ENCODE results near the gene GFOD1. TPM values are rescaled to one million over a fixed set of nuclear protein-coding genes. Genes with fewer than 3 reads are reported as not detected.

Gene GFOD1
- polyA plus RNA-seq, 1 of the 3 experiments (the other 2 are of a cell fraction), result 1.6 TPM

GRCh38 chr6:13435477-13436246 lies 51.7 kb downstream of the GFOD1 start:
- H3K4me3 ChIP-seq (ENCODE audit: low read depth in 2 of 2, low read length in 1 of 2), result no peak overlapping the region
- TF ChIP-seq, protein P1, sequence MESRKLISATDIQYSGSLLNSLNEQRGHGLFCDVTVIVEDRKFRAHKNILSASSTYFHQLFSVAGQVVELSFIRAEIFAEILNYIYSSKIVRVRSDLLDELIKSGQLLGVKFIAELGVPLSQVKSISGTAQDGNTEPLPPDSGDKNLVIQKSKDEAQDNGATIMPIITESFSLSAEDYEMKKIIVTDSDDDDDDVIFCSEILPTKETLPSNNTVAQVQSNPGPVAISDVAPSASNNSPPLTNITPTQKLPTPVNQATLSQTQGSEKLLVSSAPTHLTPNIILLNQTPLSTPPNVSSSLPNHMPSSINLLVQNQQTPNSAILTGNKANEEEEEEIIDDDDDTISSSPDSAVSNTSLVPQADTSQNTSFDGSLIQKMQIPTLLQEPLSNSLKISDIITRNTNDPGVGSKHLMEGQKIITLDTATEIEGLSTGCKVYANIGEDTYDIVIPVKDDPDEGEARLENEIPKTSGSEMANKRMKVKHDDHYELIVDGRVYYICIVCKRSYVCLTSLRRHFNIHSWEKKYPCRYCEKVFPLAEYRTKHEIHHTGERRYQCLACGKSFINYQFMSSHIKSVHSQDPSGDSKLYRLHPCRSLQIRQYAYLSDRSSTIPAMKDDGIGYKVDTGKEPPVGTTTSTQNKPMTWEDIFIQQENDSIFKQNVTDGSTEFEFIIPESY (IDR thresholded peaks at IDR 0.05; ENCODE audit: borderline replicate concordance, low read depth), result no peak
- TF ChIP-seq ELF1 (IDR thresholded peaks at IDR 0.05) (no peak), TEAD4 (IDR thresholded peaks at IDR 0.05; ENCODE audit: borderline replicate concordance, insufficient read depth) (no peak), POLR2AphosphoS5 (IDR thresholded peaks at IDR 0.05; ENCODE audit: low read depth, low read length) (no peak), FOSL2 (IDR thresholded peaks at IDR 0.05; ENCODE audit: borderline replicate concordance, low read depth) (no peak), GABPA (IDR thresholded peaks at IDR 0.05; ENCODE audit: low read depth) (no peak), MEF2A (IDR thresholded peaks at IDR 0.05; ENCODE audit: borderline replicate concordance, low read depth) (no peak), MXI1 (IDR thresholded peaks at IDR 0.05; ENCODE audit: low read depth, low read length) (no peak), JUND (IDR thresholded peaks at IDR 0.05) (no peak), NFIC (IDR thresholded peaks at IDR 0.05; ENCODE audit: borderline replicate concordance) (no peak), PBX3 (IDR thresholded peaks at IDR 0.05) (no peak), FOXM1 (IDR thresholded peaks at IDR 0.05; ENCODE audit: low read depth) (no peak), EZH2phosphoT487 (IDR thresholded peaks at IDR 0.05; ENCODE audit: borderline replicate concordance, low read depth) (no peak)
- TF ChIP-seq, protein P2, sequence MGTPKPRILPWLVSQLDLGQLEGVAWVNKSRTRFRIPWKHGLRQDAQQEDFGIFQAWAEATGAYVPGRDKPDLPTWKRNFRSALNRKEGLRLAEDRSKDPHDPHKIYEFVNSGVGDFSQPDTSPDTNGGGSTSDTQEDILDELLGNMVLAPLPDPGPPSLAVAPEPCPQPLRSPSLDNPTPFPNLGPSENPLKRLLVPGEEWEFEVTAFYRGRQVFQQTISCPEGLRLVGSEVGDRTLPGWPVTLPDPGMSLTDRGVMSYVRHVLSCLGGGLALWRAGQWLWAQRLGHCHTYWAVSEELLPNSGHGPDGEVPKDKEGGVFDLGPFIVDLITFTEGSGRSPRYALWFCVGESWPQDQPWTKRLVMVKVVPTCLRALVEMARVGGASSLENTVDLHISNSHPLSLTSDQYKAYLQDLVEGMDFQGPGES (IDR thresholded peaks at IDR 0.05; ENCODE audit: low read depth, low read length), result no peak
- no peak for DNase-seq
- H4K20me1 ChIP-seq (ENCODE audit: insufficient read depth), result no peaks in the 10 kb centered on the region
- no peaks in the 10 kb centered on the region for H3K9me3 ChIP-seq
- WGBS (ENCODE audit: low lambda C conversion rate), result 90% methylated on average over 3 of the region's 4 CpGs
- no peak overlapping the region for H2AFZ ChIP-seq (ENCODE audit: low read depth)
- H3K4me1 ChIP-seq (ENCODE audit: control insufficient read depth in 1 of 2, insufficient read depth in 2 of 2, low read depth in 1 of 2, low read length in 1 of 2), result peaks cover 0 to 11% of the 10 kb centered on the region in 2 experiments; a peak in 2 of 4 replicates
- no peaks in the 10 kb centered on the region for H3K27me3 ChIP-seq (ENCODE audit: insufficient read depth)
- H3K4me2 ChIP-seq, result no peak overlapping the region
- H3K9me2 ChIP-seq, result no peaks in the 10 kb centered on the region
- H3K27ac ChIP-seq (ENCODE audit: low read depth in 2 of 2, low read length in 1 of 2), result no peak overlapping the region
- ChIA-PET POLR2A (no interaction called here), CTCF (interaction anchor here (1.0 to 1.8 kb wide), 4 partner anchors 17 to 140 kb away, joined by 3 to 8 read pairs (median 4); no protein-coding TSS in a partner anchor)
- H3K9ac ChIP-seq, result no peak overlapping the region
- no peaks in the 10 kb centered on the region for H3K79me2 ChIP-seq (ENCODE audit: insufficient read depth)
- H3F3A ChIP-seq (replicated peaks; ENCODE audit: insufficient read depth), result no peaks in the 10 kb centered on the region
- no peaks in the 10 kb centered on the region for H3K36me3 ChIP-seq (replicated peaks in 1 of 2; ENCODE audit: control insufficient read depth in 1 of 2, insufficient read depth in 2 of 2, low read length in 1 of 2)
